ENCODE measurements around the gene BCL11A. TPM values are rescaled to one million over a fixed set of nuclear protein-coding genes. Genes with fewer than 3 reads are reported as not detected.

Gene BCL11A
- total RNA-seq, 2 experiments from 2014 or later = 0.45 to 0.54 TPM

DNA sequence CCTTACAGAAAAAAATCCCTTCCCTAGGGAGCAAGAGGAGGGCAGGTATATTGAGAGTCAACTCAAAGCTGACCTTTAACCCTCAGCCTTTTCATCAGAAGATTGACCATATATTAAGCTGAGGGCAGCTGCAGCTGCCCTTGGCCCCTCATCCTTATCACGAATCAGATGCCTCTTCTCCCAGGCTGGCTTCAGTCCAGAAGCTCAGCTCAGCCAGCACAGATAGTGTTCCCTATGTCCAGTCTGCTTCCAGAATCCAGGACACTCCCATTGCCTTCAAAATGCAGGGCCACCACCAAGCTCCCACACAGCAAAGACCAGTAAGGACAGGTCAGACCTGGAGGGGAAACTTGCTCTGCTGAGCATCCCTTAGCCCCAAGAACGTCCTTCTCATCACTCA lies 146.1 kb downstream of the BCL11A start:
- H3K27ac Mint-ChIP-seq = no peak overlapping the region
- no peak for DNase-seq
- intact Hi-C loops (cut with micrococcal nuclease) = no loop called here
- H3K36me3 Mint-ChIP-seq (ENCODE audit: low read depth) = no peaks in the 10 kb centered on the region
- H3K4me1 Mint-ChIP-seq (ENCODE audit: low read depth) = no peaks in the 10 kb centered on the region
- TF ChIP-seq, protein P1, sequence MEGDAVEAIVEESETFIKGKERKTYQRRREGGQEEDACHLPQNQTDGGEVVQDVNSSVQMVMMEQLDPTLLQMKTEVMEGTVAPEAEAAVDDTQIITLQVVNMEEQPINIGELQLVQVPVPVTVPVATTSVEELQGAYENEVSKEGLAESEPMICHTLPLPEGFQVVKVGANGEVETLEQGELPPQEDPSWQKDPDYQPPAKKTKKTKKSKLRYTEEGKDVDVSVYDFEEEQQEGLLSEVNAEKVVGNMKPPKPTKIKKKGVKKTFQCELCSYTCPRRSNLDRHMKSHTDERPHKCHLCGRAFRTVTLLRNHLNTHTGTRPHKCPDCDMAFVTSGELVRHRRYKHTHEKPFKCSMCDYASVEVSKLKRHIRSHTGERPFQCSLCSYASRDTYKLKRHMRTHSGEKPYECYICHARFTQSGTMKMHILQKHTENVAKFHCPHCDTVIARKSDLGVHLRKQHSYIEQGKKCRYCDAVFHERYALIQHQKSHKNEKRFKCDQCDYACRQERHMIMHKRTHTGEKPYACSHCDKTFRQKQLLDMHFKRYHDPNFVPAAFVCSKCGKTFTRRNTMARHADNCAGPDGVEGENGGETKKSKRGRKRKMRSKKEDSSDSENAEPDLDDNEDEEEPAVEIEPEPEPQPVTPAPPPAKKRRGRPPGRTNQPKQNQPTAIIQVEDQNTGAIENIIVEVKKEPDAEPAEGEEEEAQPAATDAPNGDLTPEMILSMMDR (IDR thresholded peaks at IDR 0.05) = no peak
- no peak for ATAC-seq
- no peak overlapping the region for H3K4me3 Mint-ChIP-seq
- H3K27me3 Mint-ChIP-seq = peaks cover 3% of the 10 kb centered on the region
- ChIA-PET POLR2A (no interaction called here), CTCF (no interaction called here)
- H3K9me3 Mint-ChIP-seq = no peaks in the 10 kb centered on the region

DNA sequence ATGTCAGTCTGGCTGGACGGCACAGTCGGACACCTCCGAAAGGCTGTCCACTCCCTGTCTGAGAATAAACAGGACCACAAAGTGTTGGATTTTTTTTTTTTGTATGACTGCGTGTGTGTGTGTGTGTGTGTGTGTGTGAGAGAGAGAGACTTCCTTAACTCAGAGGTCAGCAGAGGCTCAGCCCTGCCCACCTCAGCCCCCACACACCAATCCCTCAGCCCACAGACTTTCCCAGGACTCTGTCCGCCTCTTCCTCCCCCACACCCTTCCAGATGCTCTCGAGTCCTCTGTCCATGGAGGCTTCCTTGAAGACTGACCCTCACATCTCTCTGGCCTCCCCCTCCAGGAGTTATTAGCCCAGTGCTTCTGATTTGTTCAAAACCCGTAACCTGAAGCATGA lies 147.3 kb downstream of the BCL11A start:
- CTCF ChIA-PET = no interaction called here
- peaks cover 3% of the 10 kb centered on the region for H3K27me3 Mint-ChIP-seq

GRCh38 chr2:60405271-60405919 lies 148.1 kb downstream of the BCL11A start:
- intact Hi-C loops (cut with micrococcal nuclease) = no loop called here
- ChIA-PET CTCF (no interaction called here), POLR2A (no interaction called here)
- Mint-ChIP-seq H3K27me3 (peaks cover 3% of the 10 kb centered on the region), H3K27ac (no peak overlapping the region), H3K36me3 (ENCODE audit: low read depth) (no peaks in the 10 kb centered on the region), H3K4me1 (ENCODE audit: low read depth) (no peaks in the 10 kb centered on the region), H3K4me3 (no peak overlapping the region), H3K9me3 (no peaks in the 10 kb centered on the region)
- DNase-seq (no peak), ATAC-seq (no peak)
- TF ChIP-seq, protein P1 (IDR thresholded peaks at IDR 0.05) = no peak

More for the DNA sequence above, 147.3 kb downstream of the BCL11A start:
- DNase-seq (no peak), ATAC-seq (no peak)
- Mint-ChIP-seq H3K27ac (no peak overlapping the region), H3K4me3 (no peak overlapping the region), H3K9me3 (no peaks in the 10 kb centered on the region), H3K4me1 (ENCODE audit: low read depth) (no peaks in the 10 kb centered on the region), H3K36me3 (ENCODE audit: low read depth) (no peaks in the 10 kb centered on the region)
- POLR2A ChIA-PET = no interaction called here
- TF ChIP-seq, protein P1 (IDR thresholded peaks at IDR 0.05) = no peak
- intact Hi-C loops (cut with micrococcal nuclease) = no loop called here

Other genes with a start within 250 kb of the BCL11A start
- gene PAPOLG, start 202.6 kb upstream of the BCL11A start, total RNA-seq = 10 to 100 TPM; 13.2 to 13.8 TPM